WI38 (cell line): ENCODE results near the gene OPCML.

ENCODE experiments used
- H3K4me3 ChIP-seq: 2 replicates; pipeline ENCODE4 v1.5.1; 2011; ENCODE audit warnings: low read depth, mild to moderate bottlenecking, control low read depth, low read length
- TF ChIP-seq, protein P1 (sequence below): IDR thresholded peaks from 2 replicates; pipeline ENCODE4 v1.5.1; 2012; ENCODE audit warnings: low read depth, mild to moderate bottlenecking, control low read depth, low read length

Gene OPCML

DNA sequence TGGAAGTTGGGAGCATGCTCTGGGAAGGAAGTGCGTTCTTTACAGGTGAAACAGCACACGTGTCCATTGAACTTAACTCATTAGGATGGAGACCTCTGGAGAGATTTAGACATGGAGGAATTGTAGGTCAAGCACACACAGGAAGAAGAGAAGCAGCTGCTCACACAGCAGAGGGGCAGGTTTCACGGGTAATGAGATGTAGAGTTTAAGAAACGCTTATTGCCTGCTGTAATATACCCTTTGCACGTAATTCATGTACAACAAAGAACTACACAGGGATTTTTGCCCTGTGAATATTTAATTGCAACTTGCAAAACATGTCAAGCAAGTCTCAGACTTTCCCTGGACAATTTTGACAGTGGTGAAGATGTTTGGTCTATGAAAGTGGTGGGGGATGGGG lies 508.0 kb downstream of the OPCML start:
- TF ChIP-seq, protein P1, sequence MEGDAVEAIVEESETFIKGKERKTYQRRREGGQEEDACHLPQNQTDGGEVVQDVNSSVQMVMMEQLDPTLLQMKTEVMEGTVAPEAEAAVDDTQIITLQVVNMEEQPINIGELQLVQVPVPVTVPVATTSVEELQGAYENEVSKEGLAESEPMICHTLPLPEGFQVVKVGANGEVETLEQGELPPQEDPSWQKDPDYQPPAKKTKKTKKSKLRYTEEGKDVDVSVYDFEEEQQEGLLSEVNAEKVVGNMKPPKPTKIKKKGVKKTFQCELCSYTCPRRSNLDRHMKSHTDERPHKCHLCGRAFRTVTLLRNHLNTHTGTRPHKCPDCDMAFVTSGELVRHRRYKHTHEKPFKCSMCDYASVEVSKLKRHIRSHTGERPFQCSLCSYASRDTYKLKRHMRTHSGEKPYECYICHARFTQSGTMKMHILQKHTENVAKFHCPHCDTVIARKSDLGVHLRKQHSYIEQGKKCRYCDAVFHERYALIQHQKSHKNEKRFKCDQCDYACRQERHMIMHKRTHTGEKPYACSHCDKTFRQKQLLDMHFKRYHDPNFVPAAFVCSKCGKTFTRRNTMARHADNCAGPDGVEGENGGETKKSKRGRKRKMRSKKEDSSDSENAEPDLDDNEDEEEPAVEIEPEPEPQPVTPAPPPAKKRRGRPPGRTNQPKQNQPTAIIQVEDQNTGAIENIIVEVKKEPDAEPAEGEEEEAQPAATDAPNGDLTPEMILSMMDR = no peak
- H3K4me3 ChIP-seq = no peak overlapping the region

DNA sequence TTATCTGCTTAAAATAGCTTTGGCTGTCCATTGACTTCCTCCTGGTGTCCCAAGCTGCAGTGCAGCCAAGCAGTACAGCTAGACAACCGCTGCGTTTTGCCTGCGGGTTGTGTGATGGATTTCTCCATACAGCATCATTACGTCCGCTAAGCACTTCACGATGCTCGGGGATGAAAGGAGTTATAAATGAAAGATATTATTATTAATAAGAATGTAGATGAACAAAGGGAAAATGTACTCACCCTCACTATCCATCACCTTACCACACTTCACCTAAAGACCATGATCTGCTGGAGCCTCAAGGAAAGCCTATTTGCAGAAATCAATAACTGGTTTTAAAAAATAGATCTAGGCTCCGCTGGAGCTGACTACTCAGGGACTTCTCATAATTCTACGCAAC lies 509.1 kb downstream of the OPCML start:
- TF ChIP-seq, protein P1 = no peak
- H3K4me3 ChIP-seq = no peak overlapping the region

DNA sequence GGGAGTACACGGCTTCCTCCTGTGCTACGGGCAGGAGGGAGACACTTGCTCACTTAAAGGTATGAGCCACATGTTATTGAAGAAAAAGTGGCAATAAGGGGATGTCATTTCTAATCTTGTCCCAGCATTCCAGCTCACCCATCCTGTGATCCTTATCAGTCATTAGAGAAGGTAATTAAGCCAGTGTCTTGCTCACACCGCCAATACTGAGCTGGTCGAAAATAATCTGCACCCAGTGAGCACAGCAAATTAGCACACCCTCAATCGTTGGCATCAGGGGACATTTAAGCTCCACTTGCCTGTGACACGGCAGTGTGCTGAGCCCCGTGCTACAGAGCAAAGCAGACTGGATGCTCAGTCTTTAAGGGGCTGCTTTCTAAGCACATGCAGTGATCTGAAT lies 510.7 kb downstream of the OPCML start:
- H3K4me3 ChIP-seq = no peak overlapping the region
- TF ChIP-seq, protein P1 = no peak

DNA sequence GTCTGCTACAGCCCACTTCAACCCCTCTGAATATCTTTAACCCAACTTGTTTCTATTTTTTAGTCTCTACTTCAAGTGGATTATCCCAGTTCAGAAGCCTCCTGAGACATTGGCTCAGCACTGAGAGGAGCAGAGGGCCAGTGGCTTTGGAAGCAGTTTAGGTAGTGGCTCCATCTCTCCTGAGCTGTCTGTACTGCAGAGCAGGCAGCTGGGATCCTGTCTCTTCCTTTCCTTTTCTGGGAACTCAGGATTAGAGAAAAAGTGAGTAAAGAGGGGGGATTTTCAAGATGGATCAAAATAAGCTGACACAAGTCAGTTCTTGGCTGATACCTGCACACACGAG lies 512.0 kb downstream of the OPCML start:
- TF ChIP-seq, protein P1 = no peak
- H3K4me3 ChIP-seq = no peak overlapping the region

DNA sequence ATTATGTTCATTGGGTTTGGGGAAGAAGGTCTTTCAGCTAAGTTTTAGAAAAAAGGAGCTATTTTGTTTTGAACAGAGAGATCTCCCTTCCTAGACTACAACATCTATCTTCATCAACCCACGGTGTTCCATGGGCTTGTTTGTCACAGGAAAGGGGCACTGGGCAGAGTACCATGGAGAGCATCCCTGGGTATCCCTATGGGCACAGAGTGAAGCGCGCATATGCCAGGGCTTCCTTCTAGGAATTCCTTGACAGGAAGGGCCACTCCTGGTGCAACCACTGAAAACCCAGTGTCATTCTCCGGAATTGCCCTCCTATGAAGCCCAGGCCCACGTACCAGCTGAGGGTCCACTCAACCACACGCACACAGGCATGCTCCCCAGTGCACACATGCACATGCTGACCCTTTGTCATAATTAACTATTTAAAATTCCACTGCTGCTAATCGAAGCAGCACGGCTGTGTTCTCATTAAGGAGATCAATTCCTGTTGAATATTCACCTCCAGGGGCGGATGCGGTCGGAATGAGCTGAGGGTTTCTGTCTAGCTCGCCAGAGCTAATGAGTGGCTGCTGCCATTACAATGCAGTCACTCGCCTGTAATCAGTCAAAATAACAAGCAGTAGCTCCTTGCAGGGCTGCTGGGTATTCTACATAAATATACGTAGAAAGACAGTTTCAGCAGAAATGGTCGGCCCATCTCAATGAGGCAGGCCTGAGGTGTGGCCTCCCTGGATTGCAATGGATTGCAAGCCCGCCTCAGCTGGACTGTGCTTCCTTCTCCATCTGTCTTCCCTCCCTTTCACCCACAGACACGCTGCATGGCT lies 512.5 kb downstream of the OPCML start:
- no peak overlapping the region for H3K4me3 ChIP-seq
- TF ChIP-seq, protein P1 = no peak

DNA sequence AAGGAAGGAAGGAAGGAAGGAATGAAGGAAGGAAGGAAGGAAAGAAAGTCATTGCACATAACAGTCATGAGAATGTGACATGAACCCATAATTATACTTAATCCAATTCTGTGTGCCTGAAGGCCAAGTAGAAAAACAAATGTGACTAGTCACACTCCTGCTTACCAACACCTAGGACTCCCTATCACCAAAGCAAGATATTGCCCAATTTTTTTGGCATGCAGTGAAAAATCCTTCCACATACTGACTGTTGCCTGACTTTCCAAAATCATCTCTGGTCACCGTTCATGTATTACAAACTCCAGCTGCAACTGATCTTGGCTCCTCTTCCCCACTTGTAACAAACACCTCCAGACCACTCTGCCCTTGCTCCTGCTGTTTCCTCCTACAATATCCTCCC lies 516.8 kb downstream of the OPCML start:
- TF ChIP-seq, protein P1 = no peak
- H3K4me3 ChIP-seq = no peak overlapping the region

DNA sequence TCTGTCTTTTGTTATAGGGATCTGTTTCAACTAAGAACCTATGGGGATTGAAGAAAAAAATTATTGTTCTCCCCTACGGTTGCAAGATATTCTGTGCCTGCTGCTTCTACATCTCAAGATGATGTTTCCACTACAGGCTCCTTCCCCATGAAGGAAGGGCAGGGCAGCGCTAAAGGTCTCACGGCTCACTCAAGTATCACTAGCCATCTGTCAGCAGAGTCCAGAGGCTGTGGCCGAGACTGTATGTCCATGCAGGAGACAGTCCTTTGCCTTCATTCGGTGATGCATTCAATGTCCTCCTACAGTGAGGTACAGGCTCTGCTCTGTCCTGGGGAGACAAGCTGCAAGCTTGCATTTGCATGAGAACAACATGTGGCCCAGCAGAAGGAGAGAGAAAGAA lies 518.0 kb downstream of the OPCML start:
- H3K4me3 ChIP-seq = no peak overlapping the region
- TF ChIP-seq, protein P1 = no peak
